Activated CD4-positive, CD25-positive, alpha-beta regulatory T cell treated with anti-CD3 and anti-CD28 coated beads, Interleukin-2, amount 50 U/mL, for 16 hours (primary cell): Measurements from ENCODE around the gene PPP1R11.
"Not testable (repeated sequence)": the region's sequence is repeated elsewhere in the genome, so short reads cannot be mapped to it uniquely, and the experiment has no call there.

Source experiments
- DNase-seq: peaks from one replicate; pipeline ENCODE4 v3.0.0-alpha.2; 2020; ENCODE audit warnings: low read depth, low spot score

Gene PPP1R11

GRCh38 chr6:30066577-30067459 is at the start of gene PPP1R11:
TSS of gene PPP1R11 (plus strand) at chr6:30067198. CDS start at chr6:30067411, 213 bp downstream.
- DNase-seq: peak; percentile 98

- no peak for DNase-seq
Observed at GRCh38 chr6:30019819-30020218, 47.2 kb upstream of the PPP1R11 start.

GRCh38 chr6:30020626-30021025 is 46.4 kb upstream of the PPP1R11 start:
- no peak for DNase-seq

GRCh38 chr6:30022189-30022588 is 44.8 kb upstream of the PPP1R11 start:
- no peak for DNase-seq

GRCh38 chr6:30022712-30023111 is 44.3 kb upstream of the PPP1R11 start:
- not testable (repeated sequence) for DNase-seq

- DNase-seq: no peak
Observed at GRCh38 chr6:30025186-30025585, 41.8 kb upstream of the PPP1R11 start.

- no peak for DNase-seq
Observed at GRCh38 chr6:30029588-30029987, 37.4 kb upstream of the PPP1R11 start.

- no peak for DNase-seq
Observed at GRCh38 chr6:30031381-30031780, 35.6 kb upstream of the PPP1R11 start.

- DNase-seq: not testable (repeated sequence)
Observed at GRCh38 chr6:30033440-30033839, 33.6 kb upstream of the PPP1R11 start.

- DNase-seq: no peak
Observed at GRCh38 chr6:30035784-30036183, 31.2 kb upstream of the PPP1R11 start.

- DNase-seq: no peak
Observed at GRCh38 chr6:30037182-30037788, 29.7 kb upstream of the PPP1R11 start.

- no peak for DNase-seq
Observed at GRCh38 chr6:30041221-30041620, 25.8 kb upstream of the PPP1R11 start.

- no peak for DNase-seq
Observed at GRCh38 chr6:30041821-30042220, 25.2 kb upstream of the PPP1R11 start.

- no peak for DNase-seq
Observed at GRCh38 chr6:30042476-30042875, 24.5 kb upstream of the PPP1R11 start.

GRCh38 chr6:30042914-30043313 is 24.1 kb upstream of the PPP1R11 start:
- DNase-seq: no peak

GRCh38 chr6:30043744-30044143 is 23.3 kb upstream of the PPP1R11 start:
- no peak for DNase-seq

- no peak for DNase-seq
Observed at GRCh38 chr6:30044630-30045029, 22.4 kb upstream of the PPP1R11 start.

- DNase-seq: no peak
Observed at GRCh38 chr6:30047220-30047619, 19.8 kb upstream of the PPP1R11 start.

- DNase-seq: no peak
Observed at GRCh38 chr6:30053682-30054081, 13.3 kb upstream of the PPP1R11 start.

GRCh38 chr6:30055513-30055912 is 11.5 kb upstream of the PPP1R11 start:
- DNase-seq: no peak

GRCh38 chr6:30060606-30061091 is 6.3 kb upstream of the PPP1R11 start:
- DNase-seq: no peak

GRCh38 chr6:30061092-30061857 is 5.7 kb upstream of the PPP1R11 start, which contains the start of gene POLR1H:
TSS of gene POLR1H (plus strand) at chr6:30061265. CDS start at chr6:30061525, 260 bp downstream.
- DNase-seq: peak; percentile 80
